PFSK-1 (cell line): ENCODE measurements around the gene RGS7.

Source experiments
- FOXP2 ChIP-seq: optimal IDR thresholded peaks from 2 replicates; pipeline ENCODE3; 2011; ENCODE audit warnings: borderline replicate concordance, control low read depth, inconsistent platforms; ENCODE audit not compliant: insufficient read depth; ENCODE audit errors: extremely low read length, extremely low read depth
- POLR2AphosphoS5 ChIP-seq: IDR thresholded peaks from 2 replicates; pipeline ENCODE4 v1.6.1; 2012; ENCODE audit warnings: low read depth, mild to moderate bottlenecking, control low read depth, low read length, moderate library complexity
- SIN3A ChIP-seq: IDR thresholded peaks from 2 replicates; pipeline ENCODE4 v1.6.1; 2012; ENCODE audit warnings: mild to moderate bottlenecking, low read length, moderate library complexity, borderline replicate concordance; ENCODE audit not compliant: insufficient read depth
- TAF1 ChIP-seq: IDR thresholded peaks from 2 replicates; pipeline ENCODE4 v1.6.1; 2012; ENCODE audit warnings: low read length, control low read depth, borderline replicate concordance; ENCODE audit not compliant: insufficient read depth
- TF ChIP-seq, protein P1 (sequence below), 2 experiments: IDR thresholded peaks; 2 replicates each; pipeline versions ENCODE4 v1.6.1 to v1.8.0; 2011 to 2012; ENCODE audit warnings: low read depth in 2 of 2, low read length in 2 of 2, control low read depth in 1 of 2, inconsistent platforms in 1 of 2, mild to moderate bottlenecking in 1 of 2, moderate library complexity in 1 of 2; ENCODE audit not compliant: insufficient read depth in 1 of 2

Gene RGS7

DNA sequence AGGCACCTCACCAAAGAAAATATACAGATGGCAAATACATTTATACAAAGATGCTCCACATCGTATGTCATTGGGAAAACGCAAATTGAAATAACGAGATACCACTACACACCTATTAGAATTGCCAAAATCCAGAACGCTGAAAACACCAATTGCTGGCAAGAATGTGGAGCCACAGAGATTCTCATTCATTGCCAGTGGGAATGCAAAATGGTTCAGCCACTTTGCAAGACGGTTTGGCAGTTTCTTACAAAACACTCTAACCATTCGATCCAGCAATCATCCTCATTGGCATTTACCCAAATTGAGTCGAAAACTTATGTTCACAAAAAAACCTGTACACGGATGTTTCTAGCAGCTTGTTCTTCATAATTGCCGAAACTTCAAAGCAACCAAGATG is 521.7 kb downstream of the RGS7 start:
- TF ChIP-seq POLR2AphosphoS5 (no peak), SIN3A (no peak), TAF1 (no peak), FOXP2 (no peak)
- TF ChIP-seq, protein P1, sequence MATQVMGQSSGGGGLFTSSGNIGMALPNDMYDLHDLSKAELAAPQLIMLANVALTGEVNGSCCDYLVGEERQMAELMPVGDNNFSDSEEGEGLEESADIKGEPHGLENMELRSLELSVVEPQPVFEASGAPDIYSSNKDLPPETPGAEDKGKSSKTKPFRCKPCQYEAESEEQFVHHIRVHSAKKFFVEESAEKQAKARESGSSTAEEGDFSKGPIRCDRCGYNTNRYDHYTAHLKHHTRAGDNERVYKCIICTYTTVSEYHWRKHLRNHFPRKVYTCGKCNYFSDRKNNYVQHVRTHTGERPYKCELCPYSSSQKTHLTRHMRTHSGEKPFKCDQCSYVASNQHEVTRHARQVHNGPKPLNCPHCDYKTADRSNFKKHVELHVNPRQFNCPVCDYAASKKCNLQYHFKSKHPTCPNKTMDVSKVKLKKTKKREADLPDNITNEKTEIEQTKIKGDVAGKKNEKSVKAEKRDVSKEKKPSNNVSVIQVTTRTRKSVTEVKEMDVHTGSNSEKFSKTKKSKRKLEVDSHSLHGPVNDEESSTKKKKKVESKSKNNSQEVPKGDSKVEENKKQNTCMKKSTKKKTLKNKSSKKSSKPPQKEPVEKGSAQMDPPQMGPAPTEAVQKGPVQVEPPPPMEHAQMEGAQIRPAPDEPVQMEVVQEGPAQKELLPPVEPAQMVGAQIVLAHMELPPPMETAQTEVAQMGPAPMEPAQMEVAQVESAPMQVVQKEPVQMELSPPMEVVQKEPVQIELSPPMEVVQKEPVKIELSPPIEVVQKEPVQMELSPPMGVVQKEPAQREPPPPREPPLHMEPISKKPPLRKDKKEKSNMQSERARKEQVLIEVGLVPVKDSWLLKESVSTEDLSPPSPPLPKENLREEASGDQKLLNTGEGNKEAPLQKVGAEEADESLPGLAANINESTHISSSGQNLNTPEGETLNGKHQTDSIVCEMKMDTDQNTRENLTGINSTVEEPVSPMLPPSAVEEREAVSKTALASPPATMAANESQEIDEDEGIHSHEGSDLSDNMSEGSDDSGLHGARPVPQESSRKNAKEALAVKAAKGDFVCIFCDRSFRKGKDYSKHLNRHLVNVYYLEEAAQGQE (IDR thresholded peaks at IDR 0.05; ENCODE audit: insufficient read depth in 1 of 2, low read depth in 2 of 2, low read length in 2 of 2) = no peak

DNA sequence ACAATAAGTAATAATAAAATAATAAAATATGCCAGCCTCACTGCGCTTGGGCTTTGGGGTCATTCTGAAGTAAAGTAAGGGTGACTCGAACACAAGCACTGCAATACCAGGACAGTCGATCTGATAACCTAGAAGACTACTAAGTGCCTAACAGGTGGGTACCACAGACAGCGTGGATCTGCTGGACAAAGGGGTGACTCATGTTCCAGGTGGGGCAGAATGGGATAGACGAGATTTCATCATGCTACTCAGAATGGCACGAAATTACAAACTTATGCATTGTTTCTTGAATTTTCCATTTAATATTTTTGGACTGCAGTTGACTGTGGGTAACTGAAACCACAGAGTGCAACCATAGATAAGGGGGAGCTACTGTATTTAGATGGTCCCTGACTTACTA is 523.9 kb downstream of the RGS7 start:
- no peak for TF ChIP-seq POLR2AphosphoS5
- TF ChIP-seq, protein P1 (IDR thresholded peaks at IDR 0.05; ENCODE audit: insufficient read depth in 1 of 2, low read depth in 2 of 2, low read length in 2 of 2) = no peak
- TF ChIP-seq TAF1 = no peak
- no peak for TF ChIP-seq FOXP2
- no peak for TF ChIP-seq SIN3A

DNA sequence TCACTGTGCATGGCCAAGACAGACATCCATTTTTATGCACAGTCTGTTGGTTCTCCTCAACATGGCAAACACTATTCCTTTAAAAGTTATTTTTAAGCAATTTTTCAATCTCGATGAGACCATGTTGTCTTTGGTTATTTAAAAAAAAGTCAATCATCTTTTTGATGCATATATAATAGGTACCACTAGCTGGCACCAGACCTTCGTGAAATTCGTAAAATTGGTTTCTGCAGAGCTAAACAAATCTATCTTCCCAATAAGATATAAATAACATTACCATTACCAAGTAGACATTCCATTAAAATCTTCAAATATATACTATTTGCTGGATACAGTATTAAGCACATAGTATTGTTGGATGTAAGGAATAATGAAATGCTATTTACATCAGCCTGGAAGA is 525.1 kb downstream of the RGS7 start:
- TF ChIP-seq POLR2AphosphoS5 (no peak), FOXP2 (no peak), SIN3A (no peak), TAF1 (no peak)
- TF ChIP-seq, protein P1 (IDR thresholded peaks at IDR 0.05; ENCODE audit: insufficient read depth in 1 of 2, low read depth in 2 of 2, low read length in 2 of 2) = no peak

DNA sequence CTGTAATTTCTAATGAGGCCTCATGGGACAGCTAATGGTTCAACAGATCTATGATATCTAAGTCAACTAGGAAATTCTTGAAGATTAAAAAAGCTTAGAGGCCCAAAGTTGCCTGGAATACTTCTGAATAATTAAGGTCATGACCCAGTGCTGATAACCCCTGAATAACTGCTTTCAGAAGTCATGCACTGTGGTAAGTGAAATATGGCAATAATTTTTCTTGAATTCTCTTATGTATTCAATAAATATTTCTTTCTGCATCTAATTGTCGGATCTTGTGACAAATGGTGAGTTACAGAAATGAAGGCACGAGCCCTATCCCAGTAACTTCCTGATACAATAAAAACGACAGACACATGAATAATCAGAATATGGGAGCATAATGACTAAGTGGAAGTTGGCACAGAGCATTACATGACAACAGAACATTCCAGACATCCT is 525.8 kb downstream of the RGS7 start:
- TF ChIP-seq, protein P1 (IDR thresholded peaks at IDR 0.05; ENCODE audit: insufficient read depth in 1 of 2, low read depth in 2 of 2, low read length in 2 of 2) = no peak

DNA sequence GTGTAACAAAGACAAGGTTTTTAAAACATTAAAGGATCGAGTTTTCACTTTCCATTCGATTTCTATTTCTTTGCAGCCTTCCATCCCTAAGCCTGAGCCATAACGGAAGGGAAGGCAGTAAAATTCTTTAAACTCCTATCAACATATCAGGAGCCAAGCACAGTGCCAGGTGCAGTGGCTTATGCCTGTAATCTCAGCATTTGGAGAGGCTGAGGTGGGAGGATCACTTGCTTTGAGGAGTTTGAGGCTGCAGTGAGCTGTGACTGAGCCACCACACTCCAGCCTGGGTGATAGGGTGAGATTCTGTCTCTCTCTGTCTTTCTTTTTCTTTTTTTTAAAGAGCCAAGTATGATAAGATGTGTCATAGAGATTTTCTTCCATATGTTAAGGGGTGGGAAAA is 527.5 kb downstream of the RGS7 start:
- TF ChIP-seq SIN3A = no peak
- TF ChIP-seq TAF1 = no peak
- TF ChIP-seq POLR2AphosphoS5 = no peak
- no peak for TF ChIP-seq FOXP2
- TF ChIP-seq, protein P1 (IDR thresholded peaks at IDR 0.05; ENCODE audit: insufficient read depth in 1 of 2, low read depth in 2 of 2, low read length in 2 of 2) = no peak
